SJSA1 (cell line): Measurements from ENCODE around the gene PSMB7. TPM values are rescaled to one million over a fixed set of nuclear protein-coding genes. Genes with fewer than 3 reads are reported as not detected.

Source experiments
- DNase-seq, 2 experiments: peaks; one replicate each; pipeline ENCODE4 v3.0.0-alpha.2; 2015 to 2020; ENCODE audit warnings: low spot score in 2 of 2, low read depth in 1 of 2
- H3K27ac ChIP-seq: fragments of 250-450 bp; sonication (Bioruptor Pico); 2 replicates; pipeline ENCODE4 v1.5.1; 2020; ENCODE audit warnings: mild to moderate bottlenecking, moderate library complexity
- H3K27me3 ChIP-seq: fragments of 250-450 bp; sonication (Bioruptor Pico); replicated peaks from 2 replicates; pipeline ENCODE4 v1.5.1; 2020; ENCODE audit warnings: mild to moderate bottlenecking, moderate library complexity
- H3K36me3 ChIP-seq: fragments of 250-450 bp; sonication (Bioruptor Pico); 2 replicates; pipeline ENCODE4 v1.5.1; 2020; ENCODE audit warnings: mild to moderate bottlenecking
- H3K4me1 ChIP-seq: fragments of 250-450 bp; sonication (Bioruptor Pico); replicated peaks from 2 replicates; pipeline ENCODE4 v1.6.1; 2021; ENCODE audit warnings: mild to moderate bottlenecking
- H3K4me3 ChIP-seq: fragments of 250-450 bp; sonication (Bioruptor Pico); 2 replicates; pipeline ENCODE4 v1.5.1; 2020; ENCODE audit warnings: mild to moderate bottlenecking
- H3K9me3 ChIP-seq: fragments of 250-450 bp; sonication (Bioruptor Pico); replicated peaks from 2 replicates; pipeline ENCODE4 v1.5.1; 2020; ENCODE audit warnings: mild to moderate bottlenecking
- total RNA-seq: library from RNA; depleted of rRNA; stranded (reverse); fragments of >200 nt; shearing (Covaris generic); gene quantifications from 2 replicates; pipeline ENCODE4 v1.2.3, GENCODE V29; 2014

PSMB7 gene
- total RNA-seq, 1 experiment from 2014 or later = 301 TPM

DNA sequence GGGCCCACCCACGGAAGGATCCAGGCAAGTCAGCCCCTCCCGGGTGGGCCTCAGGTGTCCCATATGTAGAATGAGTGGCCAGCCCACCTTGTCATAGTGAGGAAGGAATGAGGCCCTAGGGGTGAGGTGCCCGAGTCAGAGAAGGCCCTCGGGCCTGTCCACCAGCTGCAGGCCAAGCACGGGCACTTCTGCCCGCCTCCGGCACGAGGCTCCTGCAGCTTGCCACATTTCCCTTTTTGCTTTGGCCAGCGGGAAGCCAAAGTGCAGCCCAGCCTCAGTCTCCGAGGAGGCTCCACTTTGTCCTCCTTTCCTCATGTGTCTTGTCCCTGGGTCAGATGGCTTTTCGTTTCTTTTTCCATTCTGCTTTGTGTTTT lies 72.9 kb downstream of the PSMB7 start:
- Histone ChIP-seq H3K27ac (peak overlapping the region; percentile 71), H3K4me1 (peaks cover 26% of the 10 kb centered on the region), H3K9me3 (no peaks in the 10 kb centered on the region), H3K27me3 (no peaks in the 10 kb centered on the region), H3K36me3 (peaks cover 80% of the 10 kb centered on the region), H3K4me3 (no peak overlapping the region)
- DNase-seq = no peak

DNA sequence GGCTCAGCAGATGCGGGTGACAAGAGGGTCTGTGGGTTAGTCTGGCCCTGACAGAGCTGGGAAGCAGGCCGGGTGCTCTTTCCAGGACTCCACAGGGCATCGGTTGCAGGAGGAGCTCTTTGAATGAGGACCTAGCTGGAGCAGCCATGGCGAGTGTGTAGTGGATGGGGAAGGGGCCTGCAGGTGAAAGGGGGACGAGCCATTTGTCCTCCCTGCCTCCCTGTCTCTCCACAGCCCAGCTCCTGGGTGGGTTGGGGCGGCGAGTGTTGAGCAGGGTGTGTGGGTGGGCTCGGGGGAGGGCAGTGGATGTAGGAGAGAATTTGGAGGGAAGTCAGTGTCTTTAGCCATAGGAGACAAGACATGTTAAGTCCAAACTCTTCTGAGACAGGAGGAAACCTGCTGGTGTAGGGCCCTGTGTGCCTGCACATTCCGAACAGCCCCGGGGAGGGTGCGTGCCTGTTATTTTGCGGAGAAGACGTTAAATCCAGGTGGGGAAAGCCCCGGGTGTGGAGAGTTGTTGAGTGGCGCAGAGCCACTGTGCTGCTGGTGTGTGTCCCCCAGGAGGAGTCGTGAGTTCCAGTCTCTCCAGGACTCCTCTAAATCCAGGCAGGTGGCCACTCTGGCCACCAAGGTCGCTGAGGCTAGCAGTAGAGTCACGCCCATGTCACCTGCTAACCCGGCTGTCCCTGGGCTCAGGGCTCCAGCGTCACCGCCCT lies 73.6 kb downstream of the PSMB7 start:
- Histone ChIP-seq H3K4me1 (peaks cover 26% of the 10 kb centered on the region), H3K27me3 (no peaks in the 10 kb centered on the region), H3K4me3 (no peak overlapping the region), H3K27ac (no peak overlapping the region), H3K36me3 (peaks cover 76% of the 10 kb centered on the region), H3K9me3 (no peaks in the 10 kb centered on the region)
- DNase-seq = no peak

DNA sequence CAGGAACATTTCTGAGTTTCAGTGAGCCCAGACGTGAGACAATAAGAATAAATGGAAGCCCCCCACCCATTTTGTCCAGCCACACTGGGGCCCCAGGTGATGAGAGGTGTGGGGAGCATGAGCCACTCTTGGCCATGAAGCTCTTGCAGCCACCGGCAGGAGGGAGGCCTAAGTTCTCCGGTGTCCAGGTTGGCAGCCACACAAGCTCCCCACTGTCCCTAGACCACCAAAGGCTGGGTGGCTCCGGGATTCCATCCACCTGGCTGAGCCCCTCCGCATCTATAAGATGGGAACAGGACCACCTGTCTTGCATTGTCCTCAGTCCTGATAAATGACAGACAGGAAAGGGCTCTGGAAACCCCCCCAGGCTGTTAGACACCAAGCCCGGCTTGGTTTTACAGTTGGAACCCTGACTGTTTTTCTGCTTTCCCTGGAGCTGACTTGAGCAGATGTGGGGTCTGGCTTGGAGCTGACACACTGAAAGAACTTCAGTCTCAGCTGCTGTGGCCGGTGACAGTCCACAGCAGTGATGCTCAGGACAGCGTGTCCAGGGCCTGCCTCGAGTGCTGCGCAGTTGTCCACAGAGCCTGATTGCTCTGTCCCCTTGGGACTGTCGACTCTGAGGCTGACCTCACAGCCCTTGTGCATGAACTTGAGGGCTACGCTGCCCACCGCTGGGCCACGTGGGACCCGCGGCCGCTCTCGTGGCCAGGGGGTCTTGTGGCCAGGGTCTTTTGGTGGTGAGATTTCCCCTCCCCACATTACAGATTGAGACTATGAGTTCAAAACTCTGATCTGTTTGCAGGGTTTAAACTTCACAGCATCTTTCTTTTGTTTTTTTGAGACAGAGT lies 74.8 kb downstream of the PSMB7 start:
- Histone ChIP-seq H3K4me1 (peaks cover 26% of the 10 kb centered on the region), H3K9me3 (no peaks in the 10 kb centered on the region), H3K4me3 (no peak overlapping the region), H3K27me3 (no peaks in the 10 kb centered on the region), H3K27ac (no peak overlapping the region), H3K36me3 (peaks cover 65% of the 10 kb centered on the region)
- DNase-seq = no peak

DNA sequence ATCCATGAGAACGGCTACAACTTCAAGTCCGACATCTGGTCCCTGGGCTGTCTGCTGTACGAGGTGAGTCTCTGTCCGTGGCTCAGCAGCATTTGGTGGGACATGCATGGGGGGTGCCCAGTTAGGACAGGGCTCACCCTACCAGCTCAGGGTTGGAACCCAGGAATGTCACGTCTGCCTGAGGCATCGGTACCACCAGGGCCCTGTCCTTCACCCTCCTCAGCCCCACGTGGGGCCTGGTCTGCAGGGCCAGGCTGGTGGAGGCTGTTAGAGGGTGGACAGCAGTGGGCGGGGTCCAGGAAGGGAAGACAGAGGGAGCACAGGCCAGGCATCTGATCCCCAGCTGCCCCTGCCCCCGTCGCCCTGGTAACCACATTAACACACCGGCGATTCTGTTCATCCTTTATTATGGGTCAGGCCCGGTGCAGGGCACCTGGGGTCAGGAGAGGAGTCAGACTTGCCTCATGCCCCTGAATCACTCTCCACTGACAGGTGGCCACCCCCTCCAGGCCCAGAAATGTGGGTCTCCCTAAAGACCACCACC lies 75.6 kb downstream of the PSMB7 start:
- Histone ChIP-seq H3K27me3 (no peaks in the 10 kb centered on the region), H3K36me3 (peaks cover 61% of the 10 kb centered on the region), H3K27ac (no peak overlapping the region), H3K4me3 (no peak overlapping the region), H3K4me1 (peaks cover 26% of the 10 kb centered on the region), H3K9me3 (no peaks in the 10 kb centered on the region)
- no peak for DNase-seq

DNA sequence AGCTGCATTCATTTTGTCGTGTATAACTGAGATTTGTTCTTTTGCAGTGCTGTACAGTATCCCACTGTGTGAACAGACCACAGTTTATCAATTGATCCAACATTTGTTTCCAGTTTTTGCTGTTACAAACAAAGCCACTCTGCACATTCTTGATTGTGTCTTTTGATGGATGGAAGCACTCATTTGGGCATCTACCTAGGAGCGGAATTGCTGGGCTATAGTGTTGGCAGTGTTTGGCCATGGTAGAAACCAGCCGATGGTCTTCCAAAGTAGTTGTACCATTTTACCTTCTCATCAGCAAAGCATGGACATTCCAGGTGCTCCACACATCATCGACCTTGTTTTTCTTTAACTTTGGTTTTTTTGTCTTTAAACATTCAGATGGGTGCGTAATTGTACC lies 77.7 kb downstream of the PSMB7 start:
- Histone ChIP-seq H3K27me3 (no peaks in the 10 kb centered on the region), H3K4me1 (peaks cover 15% of the 10 kb centered on the region), H3K9me3 (no peaks in the 10 kb centered on the region), H3K4me3 (no peak overlapping the region), H3K36me3 (peaks cover 58% of the 10 kb centered on the region), H3K27ac (no peak overlapping the region)
- DNase-seq = no peak

DNA sequence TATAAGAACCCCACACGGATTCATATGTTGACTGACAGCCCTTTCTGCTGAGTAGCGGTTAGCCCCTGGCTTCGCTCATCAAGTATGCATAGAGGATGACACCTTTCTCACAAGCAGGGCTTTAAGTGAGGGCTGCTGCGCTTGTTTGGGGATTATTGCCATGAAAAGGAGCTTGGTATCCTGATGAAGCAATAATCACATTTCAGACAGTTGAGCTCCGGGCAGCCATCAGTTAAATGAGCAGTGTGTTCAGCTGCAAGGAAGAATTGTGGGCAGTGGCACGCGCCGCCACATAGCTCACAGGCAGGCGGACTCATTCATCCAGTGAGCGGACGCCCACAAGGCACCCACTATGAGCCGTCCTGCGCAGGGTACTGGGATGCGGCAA lies 79.9 kb downstream of the PSMB7 start:
- no peak for DNase-seq
- Histone ChIP-seq H3K4me1 (no peaks in the 10 kb centered on the region), H3K27ac (no peak overlapping the region), H3K36me3 (peaks cover 59% of the 10 kb centered on the region), H3K9me3 (no peaks in the 10 kb centered on the region), H3K4me3 (no peak overlapping the region), H3K27me3 (no peaks in the 10 kb centered on the region)

DNA sequence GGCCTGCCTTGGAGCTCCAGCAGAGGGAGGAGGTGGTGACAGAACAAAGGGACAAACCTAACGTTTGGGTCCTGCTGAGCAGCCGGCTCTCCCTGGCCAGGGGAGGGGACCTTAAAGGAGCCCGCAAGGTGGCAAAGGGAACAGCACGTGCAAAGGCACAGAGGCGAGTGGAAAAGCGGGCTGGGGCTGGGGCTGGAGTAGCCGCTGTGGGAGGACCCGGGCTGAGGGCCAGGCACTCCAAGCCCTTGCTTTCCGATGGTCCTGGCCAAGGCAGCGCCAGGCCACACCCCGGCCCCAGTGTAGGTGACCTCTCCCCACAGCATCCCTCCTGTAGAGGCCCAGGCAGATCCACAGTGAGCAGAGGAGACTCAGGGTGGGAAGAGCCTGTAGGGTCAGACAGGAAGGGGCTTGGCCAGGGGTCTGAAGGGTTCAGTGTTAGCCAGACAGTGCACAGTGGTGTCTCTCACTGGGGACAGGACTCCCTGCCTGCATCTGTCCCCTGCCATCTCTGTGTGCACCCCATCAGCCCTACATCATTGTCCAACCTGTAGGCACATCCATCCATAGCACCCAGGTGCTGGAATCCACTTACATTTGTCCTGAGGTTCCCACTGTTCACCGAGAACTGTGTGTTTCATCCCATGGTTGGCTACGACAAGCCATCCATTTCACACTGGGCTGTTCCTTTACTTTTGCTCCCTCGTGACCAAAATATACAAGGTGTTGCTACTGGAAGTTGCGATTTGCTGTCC lies 80.5 kb downstream of the PSMB7 start:
- H3K36me3 ChIP-seq = peaks cover 59% of the 10 kb centered on the region
- H3K4me1 ChIP-seq = no peaks in the 10 kb centered on the region
- no peaks in the 10 kb centered on the region for H3K27me3 ChIP-seq
- DNase-seq = no peak
- no peaks in the 10 kb centered on the region for H3K9me3 ChIP-seq
- no peak overlapping the region for H3K27ac ChIP-seq
- no peak overlapping the region for H3K4me3 ChIP-seq

DNA sequence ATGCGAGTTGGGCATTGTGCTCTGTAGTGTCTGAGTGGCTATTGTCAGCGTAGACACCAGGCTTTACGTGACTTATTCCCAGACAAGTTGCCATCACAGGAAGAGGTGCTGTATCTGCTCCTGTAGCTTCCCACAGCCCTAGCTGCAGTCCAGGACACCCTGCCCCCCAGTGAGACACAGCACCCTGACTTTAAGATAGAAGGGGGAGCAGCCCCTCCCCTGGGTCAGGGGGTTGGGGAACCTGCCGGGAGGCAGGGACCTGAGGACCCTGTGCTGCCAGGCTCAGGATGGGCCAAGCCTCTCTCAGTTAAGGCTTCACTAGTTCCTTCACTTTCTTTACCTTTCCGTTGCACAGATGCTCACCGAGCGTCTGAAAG lies 82.1 kb downstream of the PSMB7 start:
- H3K4me1 ChIP-seq = no peaks in the 10 kb centered on the region
- H3K27me3 ChIP-seq = no peaks in the 10 kb centered on the region
- DNase-seq = no peak
- H3K36me3 ChIP-seq = peaks cover 63% of the 10 kb centered on the region
- H3K4me3 ChIP-seq = no peak overlapping the region
- no peaks in the 10 kb centered on the region for H3K9me3 ChIP-seq
- no peak overlapping the region for H3K27ac ChIP-seq

DNA sequence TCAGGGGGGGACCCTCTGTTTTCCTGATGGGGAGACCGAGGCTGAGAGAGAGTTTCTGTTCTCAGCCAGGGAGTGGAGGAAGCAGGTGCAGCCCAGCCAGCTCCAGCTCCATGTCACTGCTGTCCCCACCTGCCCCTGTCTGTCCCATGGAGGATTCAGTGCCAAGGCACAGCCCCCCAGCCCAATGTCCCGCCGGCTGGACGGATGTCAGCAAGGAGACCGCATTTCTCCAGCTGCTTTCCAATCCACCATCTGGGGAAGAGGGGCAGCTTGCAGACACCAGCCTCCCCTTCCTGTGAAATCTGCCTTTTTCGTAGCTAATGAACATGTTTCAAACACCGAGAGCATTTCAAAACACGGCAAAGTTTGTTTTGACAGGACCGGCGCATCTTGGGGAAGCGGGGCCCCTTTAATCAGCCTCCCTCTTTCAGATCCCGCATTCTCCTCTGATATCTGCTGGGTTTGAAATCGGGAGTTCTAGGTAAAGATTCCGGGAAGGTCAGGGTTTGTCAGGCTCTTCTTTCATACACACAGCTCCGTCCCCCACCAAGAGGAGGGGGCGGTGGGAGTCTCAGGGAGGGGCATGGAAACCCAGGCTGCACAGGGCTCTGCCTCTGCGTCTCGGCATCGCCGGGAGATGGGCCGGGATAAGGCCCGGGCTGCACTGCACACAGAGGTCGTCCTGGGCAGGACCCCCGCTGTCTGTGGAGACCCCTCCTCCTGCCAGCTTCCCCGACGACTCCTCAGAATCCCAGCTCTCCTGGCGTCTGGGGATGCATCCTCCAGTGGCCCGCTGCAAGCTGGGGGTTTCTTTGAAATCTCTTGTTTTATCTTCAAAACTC lies 82.7 kb downstream of the PSMB7 start:
- Histone ChIP-seq H3K9me3 (no peaks in the 10 kb centered on the region), H3K4me3 (no peak overlapping the region), H3K36me3 (peaks cover 63% of the 10 kb centered on the region), H3K4me1 (no peaks in the 10 kb centered on the region), H3K27ac (no peak overlapping the region), H3K27me3 (no peaks in the 10 kb centered on the region)
- no peak for DNase-seq

DNA sequence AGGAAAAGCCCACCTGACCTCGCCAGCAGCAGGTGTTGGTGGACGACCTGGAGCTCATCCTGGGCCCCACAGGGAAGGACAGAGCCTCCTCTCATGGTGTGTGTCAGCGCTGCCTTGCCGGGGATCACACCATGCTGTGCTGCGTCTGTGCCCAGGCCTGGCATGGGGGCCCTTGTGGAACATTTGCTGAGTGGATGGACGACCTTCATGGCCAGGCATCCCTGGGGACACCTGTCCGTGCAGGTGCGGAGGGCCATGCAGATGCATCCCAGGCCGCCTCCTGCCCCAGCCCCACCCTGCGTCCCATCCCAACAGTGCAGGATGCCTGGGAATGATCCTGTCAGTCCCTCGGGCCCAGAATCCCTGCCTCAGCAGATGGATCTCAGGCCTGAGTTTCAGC lies 83.7 kb downstream of the PSMB7 start:
- H3K36me3 ChIP-seq = peaks cover 67% of the 10 kb centered on the region
- H3K4me3 ChIP-seq = no peak overlapping the region
- no peak overlapping the region for H3K27ac ChIP-seq
- DNase-seq = no peak
- no peaks in the 10 kb centered on the region for H3K9me3 ChIP-seq
- no peaks in the 10 kb centered on the region for H3K4me1 ChIP-seq
- H3K27me3 ChIP-seq = no peaks in the 10 kb centered on the region

DNA sequence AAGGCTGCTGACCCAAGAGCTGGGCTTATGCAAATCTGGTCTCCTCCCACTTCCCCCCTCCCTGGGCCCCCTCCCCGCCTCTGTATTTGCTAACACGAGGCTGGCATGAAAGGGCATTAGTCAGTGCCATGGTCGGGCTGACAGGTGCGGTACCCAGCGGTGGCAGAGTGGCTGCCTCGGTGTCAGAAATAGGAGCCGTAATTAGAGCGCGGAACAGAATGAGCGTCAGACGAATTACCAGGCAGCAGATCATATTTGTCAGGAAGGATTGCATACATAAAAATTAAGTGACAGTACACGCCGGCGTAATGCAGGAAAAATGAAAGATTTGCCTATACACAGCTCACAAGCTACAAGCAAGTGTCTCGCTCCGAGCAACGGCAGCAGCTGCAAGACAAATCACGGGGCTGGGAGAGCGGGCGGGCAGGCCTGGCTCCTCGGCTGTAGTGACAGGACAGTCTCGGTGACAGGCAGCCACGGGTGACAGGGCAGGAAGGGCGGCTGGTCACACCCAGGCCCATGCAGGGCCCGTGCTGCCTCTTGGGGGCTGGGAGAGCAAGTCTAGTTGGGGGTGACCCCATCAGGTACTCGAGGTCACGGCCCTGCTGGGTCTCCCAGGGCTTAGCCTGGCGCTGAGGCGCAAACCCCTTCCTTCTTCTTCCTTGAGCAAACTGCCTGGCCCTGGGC lies 85.1 kb downstream of the PSMB7 start:
- Histone ChIP-seq H3K9me3 (no peaks in the 10 kb centered on the region), H3K4me3 (no peak overlapping the region), H3K27me3 (no peaks in the 10 kb centered on the region), H3K27ac (no peak overlapping the region), H3K4me1 (no peaks in the 10 kb centered on the region), H3K36me3 (peaks cover 78% of the 10 kb centered on the region)
- DNase-seq = no peak

DNA sequence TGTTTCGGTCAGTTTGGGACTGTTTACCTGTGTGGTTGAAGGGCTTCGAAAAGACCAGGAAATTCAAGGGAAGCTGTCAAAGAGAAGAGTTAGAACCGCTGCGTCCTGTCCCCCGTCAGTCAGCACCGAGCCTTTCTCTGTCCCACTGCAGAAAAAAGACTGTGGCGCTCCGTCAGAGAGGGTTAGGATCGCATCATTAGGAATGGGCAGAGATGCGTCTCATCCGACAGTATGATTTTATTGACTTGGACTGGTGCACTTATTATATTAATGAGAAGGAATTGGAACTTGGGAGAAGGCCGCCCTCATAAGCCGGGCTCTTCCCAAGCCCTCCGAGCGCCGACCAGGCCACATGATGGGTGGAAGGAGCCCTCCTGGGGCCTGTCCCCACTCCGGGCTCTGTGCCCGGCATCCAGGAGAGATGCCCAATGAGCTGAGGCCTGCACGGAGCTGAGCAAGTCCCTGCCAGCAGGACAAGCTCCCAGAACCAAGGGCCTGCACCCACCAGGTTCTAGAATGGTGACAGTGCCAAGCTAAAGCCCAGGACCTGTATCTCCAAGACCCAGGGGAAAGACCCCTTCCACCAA lies 85.9 kb downstream of the PSMB7 start:
- H3K4me1 ChIP-seq = no peaks in the 10 kb centered on the region
- H3K27me3 ChIP-seq = no peaks in the 10 kb centered on the region
- no peak overlapping the region for H3K27ac ChIP-seq
- no peak overlapping the region for H3K4me3 ChIP-seq
- no peaks in the 10 kb centered on the region for H3K9me3 ChIP-seq
- DNase-seq = no peak
- peaks cover 77% of the 10 kb centered on the region for H3K36me3 ChIP-seq
